A673 (cell line): Measurements from ENCODE around the gene CXCR3. TPM values are rescaled to one million over a fixed set of nuclear protein-coding genes. Genes with fewer than 3 reads are reported as not detected.

Experiments used
- BruUV-seq: library from RNA; stranded (reverse); fragments of 400-500 nt; replicated peaks from 2 replicates; lab custom pipeline; 2021; lab: Mats Ljungman, UMichigan
- CTCF ChIA-PET: fragments of 300-600 bp; sonication (Branson Sonifier 250); formaldehyde crosslinking; loops from one replicate; lab custom pipeline; 2022; ENCODE audit warnings: antibody characterized with exemption; lab: Charles Lee
- POLR2A ChIA-PET: fragments of 300-600 bp; sonication (Branson Sonifier 250); formaldehyde crosslinking; loops from one replicate; lab custom pipeline; 2022; ENCODE audit warnings: antibody characterized with exemption; ENCODE audit not compliant: low non-redundant PET; lab: Charles Lee
- DNase-seq: peaks from one replicate; pipeline ENCODE4 v3.0.0-alpha.2; 2015; ENCODE audit warnings: low spot score
- H3K27ac ChIP-seq: fragments of 200-600 bp; sonication (generic); 2 replicates; pipeline ENCODE4 v1.5.1; 2016; ENCODE audit warnings: mixed run types, low read depth, mild to moderate bottlenecking, mixed read lengths, antibody characterized with exemption, low read length; ENCODE audit not compliant: poor library complexity, severe bottlenecking
- H3K27me3 ChIP-seq: fragments of 200-600 bp; sonication (generic); replicated peaks from 2 replicates; pipeline ENCODE4 v1.6.1; 2017; ENCODE audit warnings: mixed run types, low read depth, mild to moderate bottlenecking, mixed read lengths, antibody characterized with exemption, low read length; ENCODE audit not compliant: insufficient read depth, poor library complexity
- H3K36me3 ChIP-seq: fragments of 200-600 bp; sonication (generic); 2 replicates; pipeline ENCODE4 v1.6.1; 2016; ENCODE audit warnings: mixed run types, mild to moderate bottlenecking, mixed read lengths, antibody characterized with exemption, low read length; ENCODE audit not compliant: insufficient read depth, poor library complexity, severe bottlenecking
- H3K4me1 ChIP-seq: fragments of 200-600 bp; sonication (generic); 2 replicates; pipeline ENCODE4 v1.6.1; 2017; ENCODE audit warnings: mixed run types, mild to moderate bottlenecking, mixed read lengths, antibody characterized with exemption, low read length; ENCODE audit not compliant: insufficient read depth, poor library complexity, severe bottlenecking
- H3K4me3 ChIP-seq: fragments of 200-600 bp; sonication (generic); 2 replicates; pipeline ENCODE4 v1.5.1; 2016; ENCODE audit warnings: low read depth, mixed run types, mild to moderate bottlenecking, mixed read lengths, low read length; ENCODE audit not compliant: poor library complexity, severe bottlenecking
- H3K9me3 ChIP-seq: fragments of 200-600 bp; sonication (generic); 2 replicates; pipeline ENCODE4 v1.6.1; 2016; ENCODE audit warnings: mixed run types, low read depth, mild to moderate bottlenecking, mixed read lengths, antibody characterized with exemption, low read length; ENCODE audit not compliant: poor library complexity, severe bottlenecking
- CTCF ChIP-seq: fragments of 300-800, 200-600 bp; sonication (generic); conservative IDR thresholded peaks from 2 replicates; pipeline ENCODE4 v1.5.1; 2017; ENCODE audit warnings: low read depth, mild to moderate bottlenecking, antibody characterized with exemption, low read length, moderate library complexity, mixed read lengths
- EZH2 ChIP-seq: fragments of 200-600 bp; sonication (generic); IDR thresholded peaks from 2 replicates; pipeline ENCODE4 v1.6.1; 2017; ENCODE audit warnings: borderline replicate concordance, low read depth, mild to moderate bottlenecking, mixed read lengths, antibody characterized with exemption, low read length; ENCODE audit not compliant: poor library complexity, severe bottlenecking
- intact Hi-C: fragments of 100-400 bp; cut with micrococcal nuclease; formaldehyde crosslinking; loops from one replicate; pipeline ENCODE4 v1.10.0; 2022; ENCODE audit not compliant: unreplicated experiment
- total RNA-seq: library from RNA; stranded (reverse); gene quantifications from 2 replicates; pipeline ENCODE4 v1.2.3, GENCODE V29; 2021

Gene CXCR3
- total RNA-seq, 1 experiment from 2014 or later, result not detected

DNA sequence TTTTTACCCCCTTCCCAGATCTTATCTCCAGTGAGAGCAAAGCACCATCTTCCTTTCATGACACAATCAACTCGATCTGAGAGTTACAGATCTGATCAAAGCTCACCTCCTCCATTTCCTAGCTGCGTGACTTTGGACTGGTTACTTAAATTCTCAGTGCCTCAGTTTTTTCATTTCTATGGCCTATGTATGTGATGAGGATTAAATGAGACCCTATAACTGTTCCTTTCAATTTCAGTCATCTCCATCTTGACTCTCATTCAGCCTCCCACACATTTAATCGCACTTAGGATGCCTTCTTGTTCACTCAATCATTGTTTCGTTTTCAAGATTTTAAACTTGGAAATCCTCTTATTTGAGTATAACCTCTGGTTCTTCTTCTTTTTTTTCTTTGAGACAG lies 20.1 kb upstream of the CXCR3 start:
- Histone ChIP-seq H3K36me3 (no peaks in the 10 kb centered on the region), H3K4me3 (no peak overlapping the region), H3K27ac (no peak overlapping the region), H3K4me1 (no peaks in the 10 kb centered on the region), H3K9me3 (no peaks in the 10 kb centered on the region), H3K27me3 (no peaks in the 10 kb centered on the region)
- BruUV-seq, result no TSS peak
- ChIA-PET POLR2A (no interaction called here), CTCF (no interaction called here)
- intact Hi-C loops, result no loop called here
- no peak for DNase-seq
- TF ChIP-seq EZH2 (no peak), CTCF (no peak)

DNA sequence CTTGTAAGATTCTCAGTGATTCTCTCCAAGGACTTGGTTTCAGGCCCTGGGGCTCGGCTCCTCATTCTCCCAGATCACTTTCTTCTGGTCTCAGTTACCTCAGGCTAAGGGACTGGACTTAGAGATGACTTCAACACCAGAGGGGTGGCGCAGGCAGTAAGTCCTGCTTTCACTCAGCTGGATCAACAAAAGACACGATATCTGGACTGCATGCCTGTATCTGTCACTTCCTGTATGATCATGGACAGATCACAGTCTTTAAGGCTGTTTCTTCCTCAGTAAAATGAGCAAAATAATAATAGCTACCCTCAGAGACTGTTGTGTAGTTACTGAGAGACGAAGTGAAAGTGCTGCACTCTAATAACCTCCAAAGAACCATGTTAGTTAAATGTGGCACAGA lies 19.5 kb upstream of the CXCR3 start:
- Histone ChIP-seq H3K27ac (no peak overlapping the region), H3K27me3 (no peaks in the 10 kb centered on the region), H3K36me3 (no peaks in the 10 kb centered on the region), H3K9me3 (no peaks in the 10 kb centered on the region), H3K4me1 (no peaks in the 10 kb centered on the region), H3K4me3 (no peak overlapping the region)
- TF ChIP-seq CTCF (no peak), EZH2 (no peak)
- no peak for DNase-seq
- intact Hi-C loops, result no loop called here
- no TSS peak for BruUV-seq
- CTCF ChIA-PET, result no interaction called here
- POLR2A ChIA-PET, result no interaction called here

DNA sequence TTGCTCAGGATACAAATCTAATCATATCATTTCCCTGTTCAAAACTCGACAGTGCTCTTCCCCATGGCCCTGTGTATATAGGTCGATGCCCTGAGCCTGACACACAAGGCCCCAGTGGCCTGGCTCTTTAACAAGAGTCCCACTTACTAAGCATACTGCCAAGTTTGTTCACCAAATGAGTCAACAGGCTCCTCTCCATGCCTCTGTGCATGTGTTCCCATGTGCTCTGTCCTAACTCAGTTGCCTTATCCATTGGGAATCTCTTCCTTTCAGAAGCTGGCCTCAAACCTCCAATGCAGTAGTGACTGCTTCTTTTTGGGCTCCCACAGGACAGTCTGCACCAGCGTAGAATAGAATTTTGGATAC lies 18.9 kb upstream of the CXCR3 start:
- no TSS peak for BruUV-seq
- no peaks in the 10 kb centered on the region for H3K9me3 ChIP-seq
- H3K4me1 ChIP-seq, result no peaks in the 10 kb centered on the region
- H3K36me3 ChIP-seq, result no peaks in the 10 kb centered on the region
- CTCF ChIA-PET, result no interaction called here
- no peak for DNase-seq
- H3K27me3 ChIP-seq, result no peaks in the 10 kb centered on the region
- POLR2A ChIA-PET, result no interaction called here
- H3K27ac ChIP-seq, result no peak overlapping the region
- no peak overlapping the region for H3K4me3 ChIP-seq
- TF ChIP-seq EZH2, result no peak
- no peak for TF ChIP-seq CTCF
- intact Hi-C loops, result no loop called here
